Kidney (tissue), 14 donors: Measurements from ENCODE around the gene TOMM34. TPM values are rescaled to one million over a fixed set of nuclear protein-coding genes. Genes with fewer than 3 reads are reported as not detected.

Experiments used
- DNase-seq, 5 donors: peaks; one replicate each; pipeline ENCODE4 v3.0.0-alpha.2; 2013 to 2020
- FAIRE-seq: peaks from 2 replicates; lab custom pipeline; 2012; peaks lifted over from hg19 to GRCh38; lab: Jason Lieb, UNC
- H3K27ac ChIP-seq, 2 donors: one replicate each; pipeline ENCODE4 v1.7.0; 2013; ENCODE audit warnings: low read depth in 2 of 2, low read length in 2 of 2, inconsistent platforms in 1 of 2
- H3K27me3 ChIP-seq: one replicate; pipeline ENCODE4 v1.7.1; 2013; ENCODE audit warnings: low read length, inconsistent platforms; ENCODE audit not compliant: control insufficient read depth, insufficient read depth
- H3K36me3 ChIP-seq, 3 donors: one replicate each; pipeline versions ENCODE4 v1.7.0 to v1.7.1; 2013; ENCODE audit warnings: low read length in 3 of 3, control low read depth in 1 of 3, inconsistent platforms in 1 of 3; ENCODE audit not compliant: insufficient read depth in 3 of 3, control insufficient read depth in 2 of 3
- H3K4me1 ChIP-seq, 3 donors: one replicate each; pipeline versions ENCODE4 v1.7.0 to v1.7.1; 2013; ENCODE audit warnings: low read length in 3 of 3, inconsistent platforms in 1 of 3, low read depth in 1 of 3; ENCODE audit not compliant: control insufficient read depth in 2 of 3, insufficient read depth in 2 of 3
- H3K4me3 ChIP-seq, 3 donors: one replicate each; pipeline versions ENCODE4 v1.7.0 to v1.8.1; 2013; ENCODE audit warnings: low read length in 3 of 3, control low read depth in 1 of 3, inconsistent platforms in 1 of 3
- H3K9ac ChIP-seq, 3 donors: one replicate each; pipeline versions ENCODE4 v1.7.0 to v1.7.1; 2013; ENCODE audit warnings: low read length in 3 of 3, control low read depth in 1 of 3, inconsistent platforms in 1 of 3
- H3K9me3 ChIP-seq, 3 donors: one replicate each; pipeline versions ENCODE4 v1.7.0 to v1.7.1; 2013; ENCODE audit warnings: low read length in 3 of 3, control low read depth in 1 of 3, inconsistent platforms in 1 of 3; ENCODE audit not compliant: control insufficient read depth in 2 of 3, insufficient read depth in 1 of 3
- intact Hi-C: fragments of 100-400 bp; cut with DNase I; formaldehyde crosslinking; loops from one replicate; pipeline ENCODE4 v1.11.1; 2022
- polyA plus RNA-seq: library from polyadenylated mRNA; stranded (reverse); fragments of 350-450 nt; fragmentation: Illumina TruSeq; extraction: RNeasy Lipid Tissue Mini Kit (QIAGEN cat#74804); gene quantifications from one replicate; pipeline ENCODE4 v1.2.3, GENCODE V29; 2014; ENCODE audit warnings: low read depth, low replicate concordance; ENCODE audit not compliant: insufficient read depth
- total RNA-seq: library from RNA; stranded (reverse); fragmentation: NEBNext Ultra II Directional; extraction: Animal tissue kit (Norgen Biotek cat#: 25700); gene quantifications from one replicate; pipeline ENCODE4 v1.2.1, GENCODE V29; 2021
- TF ChIP-seq, protein P1 (sequence below): IDR thresholded peaks from 3 replicates; pipeline ENCODE4 v1.5.1; 2012; ENCODE audit warnings: mild to moderate bottlenecking, moderate library complexity, borderline replicate concordance; ENCODE audit not compliant: insufficient read depth; ENCODE audit errors: extremely low read depth
- donor health status: control.
- donor health status: control.
- donor health status: control.
- donor health status: control.
- donor health status: control.
- donor health status: DM: yes; HTN: yes; CAD: no.
- donor health status: Normal renal cell carcinoma (clear cell type).

The TOMM34 gene
- total and polyA plus RNA-seq, 2 donors from 2014 or later = 18.8 to 39.6 TPM

DNA sequence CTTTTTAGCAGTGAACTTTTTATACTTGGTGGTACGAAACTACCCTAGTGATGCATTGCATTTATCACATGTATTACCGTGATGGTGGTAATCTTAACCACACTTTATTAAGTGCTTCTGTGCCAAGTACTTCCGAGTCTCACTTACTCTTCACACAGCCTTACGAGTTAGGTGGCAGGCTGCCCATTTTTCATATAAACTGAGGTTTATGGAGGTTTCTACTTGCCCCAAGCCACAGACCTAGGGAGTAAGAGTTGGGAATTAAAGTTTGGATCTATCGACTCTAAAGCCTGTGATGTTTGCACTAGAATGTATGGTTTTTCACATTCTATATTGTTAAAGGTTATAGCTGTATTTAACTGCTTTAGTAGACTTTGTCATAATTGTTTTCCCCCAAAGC lies 55.8 kb downstream of the TOMM34 start:
- peaks cover 11 to 46% (median 31%) of the 10 kb centered on the region in 3 donors for H3K36me3 ChIP-seq
- H3K9me3 ChIP-seq = no peaks in the 10 kb centered on the region
- no peak overlapping the region for H3K9ac ChIP-seq
- intact Hi-C loops = no loop called here
- no peaks in the 10 kb centered on the region for H3K27me3 ChIP-seq
- no peak overlapping the region for H3K4me3 ChIP-seq
- DNase-seq (no peak), FAIRE-seq (no peak)
- H3K4me1 ChIP-seq = peaks cover 0 to 3% (median 0%) of the 10 kb centered on the region in 3 donors
- H3K27ac ChIP-seq = no peak overlapping the region
- TF ChIP-seq, protein P1, sequence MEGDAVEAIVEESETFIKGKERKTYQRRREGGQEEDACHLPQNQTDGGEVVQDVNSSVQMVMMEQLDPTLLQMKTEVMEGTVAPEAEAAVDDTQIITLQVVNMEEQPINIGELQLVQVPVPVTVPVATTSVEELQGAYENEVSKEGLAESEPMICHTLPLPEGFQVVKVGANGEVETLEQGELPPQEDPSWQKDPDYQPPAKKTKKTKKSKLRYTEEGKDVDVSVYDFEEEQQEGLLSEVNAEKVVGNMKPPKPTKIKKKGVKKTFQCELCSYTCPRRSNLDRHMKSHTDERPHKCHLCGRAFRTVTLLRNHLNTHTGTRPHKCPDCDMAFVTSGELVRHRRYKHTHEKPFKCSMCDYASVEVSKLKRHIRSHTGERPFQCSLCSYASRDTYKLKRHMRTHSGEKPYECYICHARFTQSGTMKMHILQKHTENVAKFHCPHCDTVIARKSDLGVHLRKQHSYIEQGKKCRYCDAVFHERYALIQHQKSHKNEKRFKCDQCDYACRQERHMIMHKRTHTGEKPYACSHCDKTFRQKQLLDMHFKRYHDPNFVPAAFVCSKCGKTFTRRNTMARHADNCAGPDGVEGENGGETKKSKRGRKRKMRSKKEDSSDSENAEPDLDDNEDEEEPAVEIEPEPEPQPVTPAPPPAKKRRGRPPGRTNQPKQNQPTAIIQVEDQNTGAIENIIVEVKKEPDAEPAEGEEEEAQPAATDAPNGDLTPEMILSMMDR = no peak

DNA sequence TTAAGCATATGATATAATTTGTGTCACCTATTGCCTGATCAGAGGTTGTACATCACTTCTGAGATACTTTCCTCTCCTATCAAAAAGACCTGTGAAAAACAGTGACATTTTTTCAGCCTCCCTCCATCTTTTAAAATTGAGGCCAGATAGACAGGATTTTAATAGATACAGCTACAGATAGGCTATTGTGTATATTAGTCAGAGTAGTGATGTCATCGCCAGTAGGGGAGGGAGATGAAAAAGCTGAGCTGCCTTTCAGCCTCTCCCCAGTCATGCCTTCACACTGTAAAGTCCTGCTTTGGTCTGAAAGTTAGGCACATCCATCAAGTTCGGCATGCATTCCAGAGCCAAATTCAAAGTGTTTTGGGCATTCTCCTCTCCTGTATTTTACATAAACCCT lies 58.2 kb downstream of the TOMM34 start:
- no peak for FAIRE-seq
- Histone ChIP-seq H3K36me3 (peaks cover 11 to 45% (median 28%) of the 10 kb centered on the region in 3 donors), H3K27ac (no peak overlapping the region), H3K27me3 (no peaks in the 10 kb centered on the region), H3K9me3 (no peaks in the 10 kb centered on the region), H3K4me1 (peaks cover 0 to 3% (median 0%) of the 10 kb centered on the region in 3 donors), H3K9ac (no peak overlapping the region), H3K4me3 (no peak overlapping the region)
- DNase-seq = no peak
- intact Hi-C loops = no loop called here
- TF ChIP-seq, protein P1 = no peak

DNA sequence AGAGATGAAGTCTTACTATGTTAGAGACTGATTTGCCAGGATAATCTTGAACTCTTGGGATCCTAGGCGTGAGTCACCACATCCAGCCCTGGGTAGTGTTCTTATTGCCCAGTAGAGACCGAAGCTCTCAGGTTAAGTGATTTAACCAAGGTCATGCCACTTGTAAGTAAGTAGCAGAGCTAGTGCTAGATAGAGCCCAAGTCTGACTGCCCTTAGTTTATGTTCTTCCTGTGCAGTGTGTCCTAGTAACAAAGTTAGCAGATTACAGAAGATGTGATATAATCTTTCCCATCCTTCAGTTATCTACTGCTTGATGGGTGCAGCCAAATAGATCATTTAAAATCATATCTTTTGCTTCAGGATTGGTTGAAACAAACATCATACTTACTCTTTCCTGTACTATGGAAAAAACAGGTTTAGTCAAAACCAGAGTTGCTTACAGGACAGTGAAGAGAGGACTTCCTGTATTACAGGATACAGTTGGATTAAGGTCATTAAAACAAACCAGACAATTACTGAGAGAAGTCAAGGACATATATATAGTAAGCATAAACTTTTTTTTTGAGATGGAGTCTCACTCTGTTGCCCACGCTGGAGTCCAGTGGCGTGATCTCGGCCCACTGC lies 59.9 kb downstream of the TOMM34 start:
- Histone ChIP-seq H3K27ac (no peak overlapping the region), H3K4me3 (no peak overlapping the region), H3K27me3 (no peaks in the 10 kb centered on the region), H3K9me3 (no peaks in the 10 kb centered on the region), H3K9ac (no peak overlapping the region), H3K36me3 (peaks cover 2 to 35% (median 21%) of the 10 kb centered on the region in 3 donors), H3K4me1 (peaks cover 0 to 6% (median 0%) of the 10 kb centered on the region in 3 donors)
- TF ChIP-seq, protein P1 = no peak
- FAIRE-seq (no peak), DNase-seq (no peak)
- intact Hi-C loops = no loop called here
